ENCODE measurements around the gene SQSTM1.

SQSTM1 gene

GRCh38 chr5:179840321-179840720 lies 19.6 kb downstream of the SQSTM1 start:
- H3K4me2 ChIP-seq (ENCODE audit: low read depth, low read length, poor library complexity, severe bottlenecking): no peak overlapping the region
- H3K9me2 ChIP-seq (replicated peaks; ENCODE audit: insufficient read depth, low read length): no peaks in the 10 kb centered on the region
- H3F3A ChIP-seq (ENCODE audit: insufficient read depth): no peaks in the 10 kb centered on the region
- H3K4me3 ChIP-seq (ENCODE audit: insufficient read depth, low read length, poor library complexity, severe bottlenecking): no peak overlapping the region
- no peak overlapping the region for H2AFZ ChIP-seq (ENCODE audit: low read depth, low read length, severe bottlenecking)
- no peaks in the 10 kb centered on the region for H3K79me2 ChIP-seq (ENCODE audit: insufficient read depth, low read length)
- no peaks in the 10 kb centered on the region for H3K27me3 ChIP-seq (ENCODE audit: low read length)
- no peak for TF ChIP-seq EZH2phosphoT487 (conservative IDR thresholded peaks at IDR 0.05; ENCODE audit: low read length)
- no peak for TF ChIP-seq CTCF (IDR thresholded peaks at IDR 0.05; ENCODE audit: insufficient read depth, low read length, poor library complexity, severe bottlenecking)
- no peak overlapping the region for H3K9ac ChIP-seq (ENCODE audit: low read length)
- H4K20me1 ChIP-seq (ENCODE audit: low read depth, low read length): no peaks in the 10 kb centered on the region
- no peaks in the 10 kb centered on the region for H3K36me3 ChIP-seq (ENCODE audit: low read length)
- no peaks in the 10 kb centered on the region for H3K9me3 ChIP-seq (ENCODE audit: insufficient read depth, low read length)
- H3K27ac ChIP-seq (ENCODE audit: low read depth, low read length): no peak overlapping the region

- Histone ChIP-seq H3K4me3 (ENCODE audit: insufficient read depth, low read length, poor library complexity, severe bottlenecking) (no peak overlapping the region), H3K9me3 (ENCODE audit: insufficient read depth, low read length) (no peaks in the 10 kb centered on the region), H3K4me2 (ENCODE audit: low read depth, low read length, poor library complexity, severe bottlenecking) (no peak overlapping the region), H3K27me3 (ENCODE audit: low read length) (no peaks in the 10 kb centered on the region), H4K20me1 (ENCODE audit: low read depth, low read length) (no peaks in the 10 kb centered on the region), H2AFZ (ENCODE audit: low read depth, low read length, severe bottlenecking) (no peak overlapping the region), H3K27ac (ENCODE audit: low read depth, low read length) (no peak overlapping the region), H3K79me2 (ENCODE audit: insufficient read depth, low read length) (no peaks in the 10 kb centered on the region), H3F3A (ENCODE audit: insufficient read depth) (no peaks in the 10 kb centered on the region), H3K9ac (ENCODE audit: low read length) (no peak overlapping the region), H3K36me3 (ENCODE audit: low read length) (no peaks in the 10 kb centered on the region), H3K9me2 (replicated peaks; ENCODE audit: insufficient read depth, low read length) (no peaks in the 10 kb centered on the region)
- TF ChIP-seq CTCF (IDR thresholded peaks at IDR 0.05; ENCODE audit: insufficient read depth, low read length, poor library complexity, severe bottlenecking) (no peak), EZH2phosphoT487 (conservative IDR thresholded peaks at IDR 0.05; ENCODE audit: low read length) (no peak)
These were observed 20.1 kb downstream of the SQSTM1 start for GRCh38 chr5:179840766-179841165.

GRCh38 chr5:179841621-179842020 lies 20.9 kb downstream of the SQSTM1 start:
- no peak overlapping the region for H2AFZ ChIP-seq (ENCODE audit: low read depth, low read length, severe bottlenecking)
- no peaks in the 10 kb centered on the region for H3K9me2 ChIP-seq (replicated peaks; ENCODE audit: insufficient read depth, low read length)
- H3K36me3 ChIP-seq (ENCODE audit: low read length): no peaks in the 10 kb centered on the region
- no peak overlapping the region for H3K27ac ChIP-seq (ENCODE audit: low read depth, low read length)
- no peaks in the 10 kb centered on the region for H3K79me2 ChIP-seq (ENCODE audit: insufficient read depth, low read length)
- H3F3A ChIP-seq (ENCODE audit: insufficient read depth): no peaks in the 10 kb centered on the region
- no peak overlapping the region for H3K4me3 ChIP-seq (ENCODE audit: insufficient read depth, low read length, poor library complexity, severe bottlenecking)
- no peaks in the 10 kb centered on the region for H3K9me3 ChIP-seq (ENCODE audit: insufficient read depth, low read length)
- H3K9ac ChIP-seq (ENCODE audit: low read length): no peak overlapping the region
- no peak overlapping the region for H3K4me2 ChIP-seq (ENCODE audit: low read depth, low read length, poor library complexity, severe bottlenecking)
- H3K27me3 ChIP-seq (ENCODE audit: low read length): no peaks in the 10 kb centered on the region
- TF ChIP-seq EZH2phosphoT487 (conservative IDR thresholded peaks at IDR 0.05; ENCODE audit: low read length) (no peak), CTCF (IDR thresholded peaks at IDR 0.05; ENCODE audit: insufficient read depth, low read length, poor library complexity, severe bottlenecking) (no peak)
- H4K20me1 ChIP-seq (ENCODE audit: low read depth, low read length): no peaks in the 10 kb centered on the region
